ENCODE data around the gene KCNH1.

Gene KCNH1

DNA sequence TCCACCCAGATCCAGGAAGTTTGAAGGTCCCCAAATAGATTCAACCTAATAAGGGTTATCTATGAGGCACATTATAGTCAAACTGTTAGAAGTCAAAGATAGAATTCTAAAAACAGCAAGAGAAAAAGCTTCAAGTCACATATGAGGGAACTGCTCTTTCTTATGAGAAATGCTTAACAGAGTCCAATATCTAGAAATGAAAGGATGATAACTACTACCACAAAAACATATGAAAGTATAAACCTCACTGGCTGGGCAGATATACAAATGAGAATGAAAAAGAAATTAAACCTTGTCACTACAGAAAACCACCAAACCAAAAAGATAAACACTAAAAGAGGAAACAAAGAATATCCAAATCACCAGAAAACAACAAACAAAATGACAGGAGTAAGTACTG lies 201.8 kb downstream of the KCNH1 start:
- in situ Hi-C loops (cut with HindIII; ENCODE audit: low sequenced_read_pairs) = no loop called here

GRCh38 chr1:210922666-210923065 lies 211.3 kb downstream of the KCNH1 start:
- in situ Hi-C loops (cut with HindIII; ENCODE audit: low sequenced_read_pairs) = no loop called here

- in situ Hi-C loops (cut with HindIII; ENCODE audit: low sequenced_read_pairs) = no loop called here
Observed at GRCh38 chr1:210920716-210921694, 212.9 kb downstream of the KCNH1 start.

DNA sequence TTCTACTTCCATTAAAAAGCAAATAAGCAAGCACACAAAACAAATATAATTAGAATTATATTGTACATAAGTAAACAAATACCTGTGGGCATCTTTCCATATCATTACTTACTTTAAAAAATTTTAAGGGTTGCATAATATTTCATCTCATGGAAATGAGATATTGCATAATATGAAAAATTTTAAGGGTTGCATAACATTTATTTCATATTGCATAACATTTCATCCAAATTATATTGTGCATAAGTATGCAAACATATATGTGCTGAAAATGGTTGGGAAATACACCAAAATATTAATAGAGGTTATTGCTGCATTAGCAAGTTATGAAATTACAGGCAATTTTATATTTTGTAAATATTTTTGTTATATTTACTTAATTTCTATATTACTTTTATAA lies 213.7 kb downstream of the KCNH1 start:
- in situ Hi-C loops (cut with HindIII; ENCODE audit: low sequenced_read_pairs) = no loop called here

- in situ Hi-C loops (cut with HindIII; ENCODE audit: low sequenced_read_pairs) = no loop called here
Observed at GRCh38 chr1:210918893-210919292, 215.1 kb downstream of the KCNH1 start.

DNA sequence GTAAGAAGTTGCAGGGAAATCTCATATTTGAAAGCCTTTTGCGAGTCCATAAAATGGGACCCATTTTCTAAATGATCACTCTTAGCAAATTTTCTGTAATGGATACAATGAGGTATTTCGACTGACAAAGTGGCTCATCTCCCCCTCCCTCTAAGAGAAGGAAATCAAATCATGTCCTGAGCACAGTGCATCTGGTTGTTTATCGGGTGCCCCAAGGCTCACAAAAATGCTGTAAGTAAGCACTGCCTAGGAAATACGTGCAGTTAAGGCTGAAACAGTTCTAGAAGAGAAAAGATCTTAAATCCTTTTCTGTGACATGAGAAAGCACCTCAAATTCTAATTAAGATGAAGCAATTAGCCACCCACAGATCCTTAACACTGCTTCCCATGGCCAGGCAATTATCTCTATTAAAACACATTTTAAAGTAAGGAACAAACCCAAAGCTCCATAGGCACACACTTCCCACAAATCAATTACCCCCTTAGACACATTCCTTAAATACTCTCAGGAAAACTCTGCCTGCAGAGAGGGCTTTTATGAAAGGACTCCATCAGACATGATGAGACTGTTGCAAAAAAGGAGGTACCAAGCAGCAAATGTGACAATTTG lies 216.3 kb downstream of the KCNH1 start:
- in situ Hi-C loops (cut with HindIII; ENCODE audit: low sequenced_read_pairs) = no loop called here

- in situ Hi-C loops (cut with HindIII; ENCODE audit: low sequenced_read_pairs) = no loop called here
Observed at GRCh38 chr1:210916548-210916947, 217.4 kb downstream of the KCNH1 start.

DNA sequence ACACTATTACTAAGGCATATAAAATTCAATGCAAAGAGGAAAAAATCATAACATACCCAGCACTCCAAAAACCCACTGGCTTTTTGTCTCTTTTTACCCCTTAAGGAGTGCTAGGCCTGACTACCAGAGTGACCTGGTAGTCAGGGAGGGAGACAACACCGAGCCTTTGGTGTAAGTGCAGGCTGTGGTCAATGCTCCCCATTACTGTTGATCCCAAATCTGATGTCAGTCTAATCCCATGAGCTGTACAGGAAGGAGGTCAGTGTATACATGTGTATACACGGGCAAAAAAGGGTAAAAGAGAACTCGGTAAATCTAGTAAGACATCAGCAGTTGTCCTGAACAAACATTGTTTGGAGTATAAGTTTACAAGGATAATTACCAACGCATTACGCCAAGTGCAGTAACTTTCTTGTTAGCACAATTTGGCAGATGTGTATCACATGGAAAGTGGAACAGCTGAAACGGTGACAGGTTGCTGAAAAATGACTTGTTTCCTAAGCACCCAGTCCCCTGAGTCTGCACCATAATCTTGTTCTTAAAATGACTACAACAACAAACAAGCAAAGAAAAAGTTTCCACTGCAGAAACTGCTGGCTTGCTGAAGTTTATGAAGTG lies 217.9 kb downstream of the KCNH1 start:
- in situ Hi-C loops (cut with HindIII; ENCODE audit: low sequenced_read_pairs) = no loop called here

DNA sequence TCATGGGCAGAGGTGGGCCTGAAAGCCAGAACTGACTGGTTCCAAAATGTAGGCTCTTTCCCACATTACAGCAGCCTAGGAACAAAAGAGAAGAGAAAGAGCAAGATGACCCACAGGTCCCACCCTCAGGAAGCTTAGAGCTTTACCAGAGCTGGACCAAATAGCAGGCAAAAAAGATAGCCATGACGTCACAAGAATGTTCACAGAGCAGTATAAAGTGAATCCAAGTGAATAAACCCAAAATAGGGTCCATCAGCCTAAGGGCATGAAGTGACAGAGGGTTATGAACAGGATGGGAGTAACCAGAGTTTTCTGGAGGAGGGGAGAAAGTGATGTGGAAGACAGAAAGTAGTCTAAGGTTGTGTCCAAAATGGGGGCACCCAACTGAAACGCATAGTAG lies 221.2 kb downstream of the KCNH1 start:
- in situ Hi-C loops (cut with HindIII; ENCODE audit: low sequenced_read_pairs) = no loop called here

GRCh38 chr1:210910020-210910575 lies 223.8 kb downstream of the KCNH1 start:
- in situ Hi-C loops (cut with HindIII; ENCODE audit: low sequenced_read_pairs) = no loop called here

- in situ Hi-C loops (cut with HindIII; ENCODE audit: low sequenced_read_pairs) = no loop called here
Observed at GRCh38 chr1:210908791-210909190, 225.2 kb downstream of the KCNH1 start.

DNA sequence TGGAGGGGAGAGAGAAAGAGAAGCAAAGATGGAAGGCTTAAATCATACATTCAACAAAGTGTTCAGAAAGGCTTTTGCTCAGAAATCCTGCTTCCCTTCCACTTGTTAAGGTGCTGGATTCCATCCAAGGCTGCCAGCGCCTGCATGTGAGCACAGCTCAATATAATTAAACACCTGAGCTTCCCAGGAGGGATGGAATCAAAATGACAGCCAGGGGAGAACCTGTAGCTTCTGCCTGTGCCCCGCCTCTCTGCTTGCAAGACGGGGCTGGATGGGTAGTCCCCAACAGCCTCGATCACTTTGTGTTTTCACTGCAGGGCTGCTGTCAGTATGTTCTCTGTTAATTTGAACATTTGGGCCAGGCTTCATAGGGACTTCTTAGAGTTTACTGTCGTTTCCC lies 225.7 kb downstream of the KCNH1 start:
- in situ Hi-C loops (cut with HindIII; ENCODE audit: low sequenced_read_pairs) = no loop called here

- in situ Hi-C loops (cut with HindIII; ENCODE audit: low sequenced_read_pairs) = no loop called here
Observed at GRCh38 chr1:210907251-210907805, 226.6 kb downstream of the KCNH1 start.

DNA sequence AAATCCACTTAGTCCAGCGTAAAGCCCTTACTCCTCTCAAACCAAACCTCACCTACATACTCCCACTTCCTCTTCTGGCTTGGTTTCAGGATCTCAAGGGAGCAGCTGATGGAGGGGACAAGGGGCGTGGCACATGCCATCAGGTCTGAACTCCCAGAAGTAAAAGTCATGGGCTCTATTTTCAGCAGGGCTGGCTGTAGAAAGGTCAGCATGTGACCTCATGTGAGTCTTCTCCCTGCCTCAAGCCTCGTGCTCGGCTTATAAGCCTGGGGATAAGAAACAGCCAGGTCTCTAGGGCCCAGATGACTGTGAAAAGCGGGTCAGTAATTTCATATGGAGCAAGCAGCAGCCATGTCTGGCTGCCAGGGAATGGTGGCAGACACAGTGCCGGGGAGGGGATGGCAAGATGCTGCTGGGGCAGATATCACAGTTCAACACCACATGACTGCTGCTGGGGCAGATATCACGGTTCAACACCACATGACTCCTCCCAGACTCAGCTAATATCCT lies 227.9 kb downstream of the KCNH1 start:
- in situ Hi-C loops (cut with HindIII; ENCODE audit: low sequenced_read_pairs) = no loop called here

DNA sequence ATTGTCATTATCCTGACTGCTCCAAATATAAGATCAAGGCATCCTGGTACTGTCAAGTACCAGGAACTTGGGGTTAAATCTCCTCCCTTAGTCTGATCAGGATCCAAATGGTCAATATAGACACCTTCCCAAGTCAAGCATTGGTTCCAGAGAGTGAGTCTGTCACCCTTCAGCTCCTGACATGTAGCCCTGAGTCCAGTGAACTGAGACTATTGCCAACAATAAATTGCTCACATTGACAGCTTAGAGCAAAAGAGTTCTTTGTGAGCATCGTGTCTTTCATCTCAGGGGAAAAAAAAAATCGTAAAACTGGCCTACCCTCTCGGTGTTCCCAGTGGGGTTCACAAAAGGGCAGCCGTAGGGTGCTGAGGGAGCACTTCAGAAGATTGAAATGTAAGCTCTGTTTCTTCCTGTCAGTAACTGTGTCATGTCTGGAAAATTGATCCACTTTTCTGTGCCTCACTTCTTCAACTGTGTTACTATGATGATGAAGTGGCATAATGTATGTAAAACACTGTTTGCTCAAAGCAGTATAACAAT lies 228.5 kb downstream of the KCNH1 start:
- in situ Hi-C loops (cut with HindIII; ENCODE audit: low sequenced_read_pairs) = no loop called here

GRCh38 chr1:210901981-210902770 lies 231.8 kb downstream of the KCNH1 start:
- in situ Hi-C loops (cut with HindIII; ENCODE audit: low sequenced_read_pairs) = no loop called here

DNA sequence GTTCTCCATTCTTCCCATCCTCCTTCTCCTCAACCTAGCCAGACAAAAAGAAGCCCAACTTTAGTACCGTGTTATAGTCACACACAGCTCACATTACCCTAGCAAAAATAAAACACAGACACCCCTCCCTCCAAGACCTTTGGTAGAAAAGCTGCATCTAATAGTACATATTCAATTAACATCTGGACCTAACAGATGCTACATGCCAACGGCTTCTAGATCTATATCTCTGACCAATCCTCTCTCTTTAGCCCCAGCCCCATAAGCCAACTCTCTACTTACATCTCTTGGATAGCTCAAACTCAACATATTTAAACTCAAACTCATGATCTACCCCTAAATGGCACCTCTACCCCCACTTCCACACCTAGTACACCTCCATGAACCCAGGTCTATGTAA lies 233.1 kb downstream of the KCNH1 start:
- in situ Hi-C loops (cut with HindIII; ENCODE audit: low sequenced_read_pairs) = no loop called here

DNA sequence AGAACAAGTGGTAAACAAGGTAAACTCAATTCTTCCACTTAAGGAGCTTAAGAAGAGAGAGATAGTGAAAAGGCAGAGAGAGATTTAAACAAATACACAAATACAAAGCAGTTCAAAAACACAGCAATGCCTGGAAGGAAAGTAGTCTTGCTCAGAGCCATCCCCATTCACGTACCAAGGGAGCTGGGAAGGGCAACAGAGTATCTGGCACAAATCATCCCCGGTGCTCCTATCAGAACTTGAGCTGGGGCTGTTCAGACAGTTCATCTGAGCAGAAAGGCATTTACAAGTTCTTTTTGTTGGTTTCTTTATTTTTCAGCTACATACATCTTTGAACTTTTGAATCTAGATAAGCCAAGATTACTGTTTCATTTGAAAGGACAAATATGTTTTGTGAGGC lies 233.9 kb downstream of the KCNH1 start:
- in situ Hi-C loops (cut with HindIII; ENCODE audit: low sequenced_read_pairs) = no loop called here

DNA sequence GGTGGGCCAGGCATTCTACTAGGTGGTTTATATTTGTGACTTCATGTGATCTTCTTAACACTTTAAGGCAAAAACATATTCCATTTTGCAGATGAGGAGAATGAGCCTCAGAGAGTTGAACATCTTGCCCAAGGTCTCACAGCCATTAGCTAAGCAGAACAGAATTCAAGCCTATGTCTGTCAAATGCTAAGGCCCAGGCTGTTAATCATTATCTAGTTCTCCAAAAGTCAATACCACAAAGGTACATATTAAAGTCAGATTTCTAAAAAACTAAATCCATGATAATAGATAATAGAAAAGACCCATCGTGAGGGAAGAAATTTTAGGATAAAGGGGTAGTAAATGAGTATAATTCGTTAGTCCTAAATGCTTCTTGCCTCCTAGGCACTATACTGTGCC lies 234.3 kb downstream of the KCNH1 start:
- in situ Hi-C loops (cut with HindIII; ENCODE audit: low sequenced_read_pairs) = no loop called here

DNA sequence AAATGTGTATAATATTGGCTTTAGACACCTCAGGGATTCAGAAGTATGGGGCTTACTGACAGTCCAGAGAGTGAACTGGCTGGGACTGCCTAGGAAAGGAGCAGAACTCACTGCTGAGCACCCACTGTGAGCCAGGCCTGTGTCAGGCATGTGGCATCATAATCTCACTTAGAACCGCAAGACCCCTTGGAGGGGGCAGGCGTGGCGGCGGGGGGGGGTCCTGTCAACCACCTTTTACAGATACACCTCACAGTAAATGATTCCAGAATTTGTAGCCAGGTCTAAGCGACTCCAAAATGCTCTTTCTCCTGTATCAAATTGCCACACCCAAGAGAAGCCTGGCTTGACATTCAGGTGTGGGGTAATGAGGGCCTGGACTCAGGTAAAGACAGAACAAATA lies 235.5 kb downstream of the KCNH1 start:
- in situ Hi-C loops (cut with HindIII; ENCODE audit: low sequenced_read_pairs) = no loop called here
